ENCODE data around the gene ITGA5.
A peak's percentile ranks its signal among the peaks of the same experiment; 100 is the strongest.

ITGA5 gene

GRCh38 chr12:54443446-54443845 lies 24.4 kb upstream of the ITGA5 start:
- Histone ChIP-seq H3K36me3 (ENCODE audit: insufficient read depth, low read length) (no peaks in the 10 kb centered on the region), H3K9me3 (replicated peaks; ENCODE audit: low read length) (no peaks in the 10 kb centered on the region), H3K27me3 (ENCODE audit: control insufficient read depth, insufficient read depth, low read length) (no peaks in the 10 kb centered on the region), H3K4me1 (ENCODE audit: control insufficient read depth, insufficient read depth, low read length) (peaks cover 8% of the 10 kb centered on the region), H3K4me3 (ENCODE audit: low read length) (no peak overlapping the region), H3K4me2 (ENCODE audit: low read length) (no peak overlapping the region), H3K9ac (ENCODE audit: low read depth, low read length) (no peak overlapping the region)

- Histone ChIP-seq H3K4me3 (ENCODE audit: low read length) (no peak overlapping the region), H3K9me3 (replicated peaks; ENCODE audit: low read length) (no peaks in the 10 kb centered on the region), H3K27me3 (ENCODE audit: control insufficient read depth, insufficient read depth, low read length) (no peaks in the 10 kb centered on the region), H3K36me3 (ENCODE audit: insufficient read depth, low read length) (no peaks in the 10 kb centered on the region), H3K4me1 (ENCODE audit: control insufficient read depth, insufficient read depth, low read length) (peaks cover 8% of the 10 kb centered on the region), H3K9ac (ENCODE audit: low read depth, low read length) (no peak overlapping the region), H3K4me2 (ENCODE audit: low read length) (no peak overlapping the region)
These were observed 23.9 kb upstream of the ITGA5 start for GRCh38 chr12:54442961-54443360.

GRCh38 chr12:54442099-54442498 lies 23.0 kb upstream of the ITGA5 start:
- H3K9me3 ChIP-seq (replicated peaks; ENCODE audit: low read length), result no peaks in the 10 kb centered on the region
- no peaks in the 10 kb centered on the region for H3K36me3 ChIP-seq (ENCODE audit: insufficient read depth, low read length)
- H3K27me3 ChIP-seq (ENCODE audit: control insufficient read depth, insufficient read depth, low read length), result no peaks in the 10 kb centered on the region
- H3K4me3 ChIP-seq (ENCODE audit: low read length), result no peak overlapping the region
- H3K4me2 ChIP-seq (ENCODE audit: low read length), result no peak overlapping the region
- H3K9ac ChIP-seq (ENCODE audit: low read depth, low read length), result no peak overlapping the region
- H3K4me1 ChIP-seq (ENCODE audit: control insufficient read depth, insufficient read depth, low read length), result peaks cover 8% of the 10 kb centered on the region

- H3K27me3 ChIP-seq (ENCODE audit: control insufficient read depth, insufficient read depth, low read length), result no peaks in the 10 kb centered on the region
- H3K36me3 ChIP-seq (ENCODE audit: insufficient read depth, low read length), result no peaks in the 10 kb centered on the region
- no peak overlapping the region for H3K4me3 ChIP-seq (ENCODE audit: low read length)
- no peaks in the 10 kb centered on the region for H3K9me3 ChIP-seq (replicated peaks; ENCODE audit: low read length)
- H3K4me1 ChIP-seq (ENCODE audit: control insufficient read depth, insufficient read depth, low read length), result peaks cover 8% of the 10 kb centered on the region
- peak overlapping the region; percentile 0 for H3K9ac ChIP-seq (ENCODE audit: low read depth, low read length)
- H3K4me2 ChIP-seq (ENCODE audit: low read length), result peak overlapping the region; percentile 6
These were observed 20.6 kb upstream of the ITGA5 start for GRCh38 chr12:54439521-54440255.

- Histone ChIP-seq H3K27me3 (ENCODE audit: control insufficient read depth, insufficient read depth, low read length) (no peaks in the 10 kb centered on the region), H3K4me1 (ENCODE audit: control insufficient read depth, insufficient read depth, low read length) (peaks cover 8% of the 10 kb centered on the region), H3K4me2 (ENCODE audit: low read length) (peak overlapping the region; percentile 6), H3K9ac (ENCODE audit: low read depth, low read length) (peak overlapping the region; percentile 0), H3K36me3 (ENCODE audit: insufficient read depth, low read length) (no peaks in the 10 kb centered on the region), H3K4me3 (ENCODE audit: low read length) (no peak overlapping the region), H3K9me3 (replicated peaks; ENCODE audit: low read length) (no peaks in the 10 kb centered on the region)
These were observed 20.0 kb upstream of the ITGA5 start for GRCh38 chr12:54439096-54439495.

GRCh38 chr12:54438517-54438916 lies 19.5 kb upstream of the ITGA5 start:
- H3K9ac ChIP-seq (ENCODE audit: low read depth, low read length), result no peak overlapping the region
- peaks cover 8% of the 10 kb centered on the region for H3K4me1 ChIP-seq (ENCODE audit: control insufficient read depth, insufficient read depth, low read length)
- no peaks in the 10 kb centered on the region for H3K36me3 ChIP-seq (ENCODE audit: insufficient read depth, low read length)
- H3K9me3 ChIP-seq (replicated peaks; ENCODE audit: low read length), result no peaks in the 10 kb centered on the region
- no peak overlapping the region for H3K4me2 ChIP-seq (ENCODE audit: low read length)
- no peak overlapping the region for H3K4me3 ChIP-seq (ENCODE audit: low read length)
- H3K27me3 ChIP-seq (ENCODE audit: control insufficient read depth, insufficient read depth, low read length), result no peaks in the 10 kb centered on the region

- no peaks in the 10 kb centered on the region for H3K36me3 ChIP-seq (ENCODE audit: insufficient read depth, low read length)
- H3K27me3 ChIP-seq (ENCODE audit: control insufficient read depth, insufficient read depth, low read length), result no peaks in the 10 kb centered on the region
- H3K4me1 ChIP-seq (ENCODE audit: control insufficient read depth, insufficient read depth, low read length), result peaks cover 12% of the 10 kb centered on the region
- H3K4me2 ChIP-seq (ENCODE audit: low read length), result no peak overlapping the region
- no peak overlapping the region for H3K4me3 ChIP-seq (ENCODE audit: low read length)
- no peak overlapping the region for H3K9ac ChIP-seq (ENCODE audit: low read depth, low read length)
- no peaks in the 10 kb centered on the region for H3K9me3 ChIP-seq (replicated peaks; ENCODE audit: low read length)
These were observed 18.6 kb upstream of the ITGA5 start for GRCh38 chr12:54437697-54438096.

GRCh38 chr12:54437243-54437642 lies 18.2 kb upstream of the ITGA5 start:
- Histone ChIP-seq H3K27me3 (ENCODE audit: control insufficient read depth, insufficient read depth, low read length) (no peaks in the 10 kb centered on the region), H3K36me3 (ENCODE audit: insufficient read depth, low read length) (no peaks in the 10 kb centered on the region), H3K4me2 (ENCODE audit: low read length) (no peak overlapping the region), H3K9ac (ENCODE audit: low read depth, low read length) (no peak overlapping the region), H3K4me3 (ENCODE audit: low read length) (no peak overlapping the region), H3K4me1 (ENCODE audit: control insufficient read depth, insufficient read depth, low read length) (peaks cover 17% of the 10 kb centered on the region), H3K9me3 (replicated peaks; ENCODE audit: low read length) (no peaks in the 10 kb centered on the region)

GRCh38 chr12:54432815-54433164 lies 13.7 kb upstream of the ITGA5 start:
- H3K27me3 ChIP-seq (ENCODE audit: control insufficient read depth, insufficient read depth, low read length), result no peaks in the 10 kb centered on the region
- peak overlapping the region; percentile 61 for H3K4me2 ChIP-seq (ENCODE audit: low read length)
- peaks cover 41% of the 10 kb centered on the region for H3K4me1 ChIP-seq (ENCODE audit: control insufficient read depth, insufficient read depth, low read length)
- no peaks in the 10 kb centered on the region for H3K9me3 ChIP-seq (replicated peaks; ENCODE audit: low read length)
- H3K9ac ChIP-seq (ENCODE audit: low read depth, low read length), result no peak overlapping the region
- no peak overlapping the region for H3K4me3 ChIP-seq (ENCODE audit: low read length)
- H3K36me3 ChIP-seq (ENCODE audit: insufficient read depth, low read length), result no peaks in the 10 kb centered on the region

GRCh38 chr12:54431911-54432814 lies 13.1 kb upstream of the ITGA5 start:
- peak overlapping the region; percentile 25 for H3K9ac ChIP-seq (ENCODE audit: low read depth, low read length)
- H3K4me1 ChIP-seq (ENCODE audit: control insufficient read depth, insufficient read depth, low read length), result peaks cover 48% of the 10 kb centered on the region

GRCh38 chr12:54430471-54431069 lies 11.5 kb upstream of the ITGA5 start:
- H3K9me3 ChIP-seq (replicated peaks; ENCODE audit: low read length), result no peaks in the 10 kb centered on the region
- H3K36me3 ChIP-seq (ENCODE audit: insufficient read depth, low read length), result no peaks in the 10 kb centered on the region
- H3K4me2 ChIP-seq (ENCODE audit: low read length), result no peak overlapping the region
- no peaks in the 10 kb centered on the region for H3K27me3 ChIP-seq (ENCODE audit: control insufficient read depth, insufficient read depth, low read length)
- no peak overlapping the region for H3K9ac ChIP-seq (ENCODE audit: low read depth, low read length)
- peaks cover 52% of the 10 kb centered on the region for H3K4me1 ChIP-seq (ENCODE audit: control insufficient read depth, insufficient read depth, low read length)
- H3K4me3 ChIP-seq (ENCODE audit: low read length), result no peak overlapping the region

More at GRCh38 chr12:54431911-54432814, 13.1 kb upstream of the ITGA5 start:
- Histone ChIP-seq H3K9me3 (replicated peaks; ENCODE audit: low read length) (no peaks in the 10 kb centered on the region), H3K27me3 (ENCODE audit: control insufficient read depth, insufficient read depth, low read length) (no peaks in the 10 kb centered on the region), H3K4me3 (ENCODE audit: low read length) (peak overlapping the region; percentile 29), H3K36me3 (ENCODE audit: insufficient read depth, low read length) (no peaks in the 10 kb centered on the region), H3K4me2 (ENCODE audit: low read length) (peak overlapping the region; percentile 61)

Data from skeletal muscle satellite cell (primary cell).